Nephron (organoid): ENCODE results near the gene ATRAID.

Experiments used
- H3K27ac Mint-ChIP-seq, 3 experiments: 2 replicates each; pipeline ENCODE4 v1.8.0; 2020; ENCODE audit warnings: mixed read lengths in 3 of 3, mild to moderate bottlenecking in 2 of 3, moderate library complexity in 1 of 3
- H3K27me3 Mint-ChIP-seq: 2 replicates; pipeline ENCODE4 v1.8.0; 2021; ENCODE audit warnings: low read depth, mild to moderate bottlenecking, moderate library complexity, mixed read lengths
- H3K36me3 Mint-ChIP-seq: 2 replicates; pipeline ENCODE4 v1.8.0; 2020; ENCODE audit warnings: low read depth, mixed read lengths
- H3K4me1 Mint-ChIP-seq: 2 replicates; pipeline ENCODE4 v1.8.0; 2020; ENCODE audit warnings: mixed read lengths
- H3K4me3 Mint-ChIP-seq, 3 experiments: 2 replicates each; pipeline ENCODE4 v1.8.0; 2020; ENCODE audit warnings: mild to moderate bottlenecking in 3 of 3, mixed read lengths in 3 of 3, moderate library complexity in 2 of 3
- H3K9me3 Mint-ChIP-seq: 2 replicates; pipeline ENCODE4 v1.8.0; 2020; ENCODE audit warnings: mixed read lengths
- TF ChIP-seq, protein P1 (sequence below), 3 experiments: fragments of 200-600 bp; sonication (generic); IDR thresholded peaks; one replicate each; pipeline ENCODE4 v1.5.0; 2021; ENCODE audit warnings: antibody characterized with exemption in 3 of 3; ENCODE audit not compliant: unreplicated experiment in 3 of 3

ATRAID gene

DNA sequence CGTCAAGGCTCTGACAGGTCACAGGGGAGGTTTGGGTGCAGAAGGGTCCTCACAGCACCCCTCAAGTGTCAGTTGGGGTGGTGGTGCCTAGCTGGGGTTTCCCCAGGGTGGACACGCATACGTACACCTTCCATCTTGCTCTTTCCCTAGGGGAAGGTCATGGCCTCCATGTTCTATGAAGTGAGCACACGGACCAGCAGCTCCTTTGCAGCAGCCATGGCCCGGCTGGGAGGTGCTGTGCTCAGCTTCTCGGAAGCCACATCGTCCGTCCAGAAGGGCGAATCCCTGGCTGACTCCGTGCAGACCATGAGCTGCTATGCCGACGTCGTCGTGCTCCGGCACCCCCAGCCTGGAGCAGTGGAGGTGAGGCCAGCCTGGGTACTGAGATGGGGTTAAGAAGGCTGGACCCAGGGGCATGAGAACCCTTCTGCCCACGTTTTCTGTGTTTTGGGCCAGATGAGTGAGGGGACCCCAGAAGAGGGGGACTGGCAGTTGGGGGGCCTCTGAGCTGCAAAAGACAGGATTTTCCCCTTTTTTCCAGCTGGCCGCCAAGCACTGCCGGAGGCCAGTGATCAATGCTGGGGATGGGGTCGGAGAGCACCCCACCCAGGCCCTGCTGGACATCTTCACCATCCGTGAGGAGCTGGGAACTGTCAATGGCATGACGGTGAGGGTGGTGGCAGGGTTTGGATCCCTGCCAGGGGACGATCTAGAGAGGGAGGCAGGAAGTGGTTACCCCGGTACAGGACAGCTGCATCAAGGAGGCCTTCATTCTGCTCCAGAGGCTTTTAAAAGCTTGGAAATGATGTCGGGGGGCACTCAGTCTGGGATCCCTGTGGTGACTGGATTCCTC lies 30.1 kb downstream of the ATRAID start:
- no peaks in the 10 kb centered on the region for H3K9me3 Mint-ChIP-seq
- H3K36me3 Mint-ChIP-seq = peaks cover 56% of the 10 kb centered on the region
- H3K4me1 Mint-ChIP-seq = no peaks in the 10 kb centered on the region
- no peak overlapping the region for H3K27ac Mint-ChIP-seq
- H3K4me3 Mint-ChIP-seq = no peak overlapping the region
- TF ChIP-seq, protein P1, sequence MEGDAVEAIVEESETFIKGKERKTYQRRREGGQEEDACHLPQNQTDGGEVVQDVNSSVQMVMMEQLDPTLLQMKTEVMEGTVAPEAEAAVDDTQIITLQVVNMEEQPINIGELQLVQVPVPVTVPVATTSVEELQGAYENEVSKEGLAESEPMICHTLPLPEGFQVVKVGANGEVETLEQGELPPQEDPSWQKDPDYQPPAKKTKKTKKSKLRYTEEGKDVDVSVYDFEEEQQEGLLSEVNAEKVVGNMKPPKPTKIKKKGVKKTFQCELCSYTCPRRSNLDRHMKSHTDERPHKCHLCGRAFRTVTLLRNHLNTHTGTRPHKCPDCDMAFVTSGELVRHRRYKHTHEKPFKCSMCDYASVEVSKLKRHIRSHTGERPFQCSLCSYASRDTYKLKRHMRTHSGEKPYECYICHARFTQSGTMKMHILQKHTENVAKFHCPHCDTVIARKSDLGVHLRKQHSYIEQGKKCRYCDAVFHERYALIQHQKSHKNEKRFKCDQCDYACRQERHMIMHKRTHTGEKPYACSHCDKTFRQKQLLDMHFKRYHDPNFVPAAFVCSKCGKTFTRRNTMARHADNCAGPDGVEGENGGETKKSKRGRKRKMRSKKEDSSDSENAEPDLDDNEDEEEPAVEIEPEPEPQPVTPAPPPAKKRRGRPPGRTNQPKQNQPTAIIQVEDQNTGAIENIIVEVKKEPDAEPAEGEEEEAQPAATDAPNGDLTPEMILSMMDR (IDR thresholded peaks at IDR 0.05; ENCODE audit: unreplicated experiment in 3 of 3) = no peak
- no peaks in the 10 kb centered on the region for H3K27me3 Mint-ChIP-seq

DNA sequence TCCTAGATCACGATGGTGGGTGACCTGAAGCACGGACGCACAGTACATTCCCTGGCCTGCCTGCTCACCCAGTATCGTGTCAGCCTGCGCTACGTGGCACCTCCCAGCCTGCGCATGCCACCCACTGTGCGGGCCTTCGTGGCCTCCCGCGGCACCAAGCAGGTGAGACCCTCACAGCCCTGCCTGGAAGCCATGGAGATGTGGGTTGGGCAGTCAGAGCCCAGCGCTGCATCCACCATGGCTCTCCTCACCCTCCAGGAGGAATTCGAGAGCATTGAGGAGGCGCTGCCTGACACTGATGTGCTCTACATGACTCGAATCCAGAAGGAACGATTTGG lies 30.7 kb downstream of the ATRAID start:
- Mint-ChIP-seq H3K27me3 (no peaks in the 10 kb centered on the region), H3K4me3 (no peak overlapping the region), H3K9me3 (no peaks in the 10 kb centered on the region), H3K36me3 (peaks cover 50% of the 10 kb centered on the region), H3K27ac (no peak overlapping the region), H3K4me1 (peaks cover 3% of the 10 kb centered on the region)
- TF ChIP-seq, protein P1 (IDR thresholded peaks at IDR 0.05; ENCODE audit: unreplicated experiment in 3 of 3) = no peak

DNA sequence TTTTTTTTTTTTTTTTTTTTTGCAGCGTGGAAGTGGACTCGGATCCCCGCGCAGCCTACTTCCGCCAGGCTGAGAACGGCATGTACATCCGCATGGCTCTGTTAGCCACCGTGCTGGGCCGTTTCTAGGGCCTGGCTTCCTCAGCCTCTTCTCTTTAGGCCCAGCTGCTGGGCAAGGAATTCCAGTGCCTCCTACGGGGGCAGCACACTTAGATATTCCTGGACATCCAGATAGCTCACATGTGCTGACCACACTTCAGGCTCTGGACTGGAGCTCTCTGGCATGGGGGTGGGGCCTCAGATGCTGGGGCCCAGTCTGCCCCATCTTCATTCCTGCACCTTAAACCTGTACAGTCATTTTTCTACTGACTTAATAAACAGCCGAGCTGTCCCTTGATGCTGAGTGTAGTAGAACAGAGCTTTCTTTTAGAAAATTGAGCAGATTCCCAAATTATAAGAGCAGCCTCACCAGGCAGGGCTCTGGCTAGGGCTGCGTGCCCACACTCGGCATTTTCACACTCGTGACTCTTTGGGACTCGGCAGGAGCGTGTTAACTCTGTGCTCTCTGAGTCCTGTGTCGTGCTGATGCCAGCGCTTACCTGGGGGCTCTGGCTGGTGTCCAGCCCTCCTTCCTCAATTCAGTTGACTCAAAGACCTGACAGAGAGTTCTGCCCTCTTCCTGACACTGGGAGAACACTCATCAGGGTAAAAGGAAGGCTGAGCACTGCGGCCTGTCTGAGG lies 31.7 kb downstream of the ATRAID start:
- TF ChIP-seq, protein P1 (IDR thresholded peaks at IDR 0.05; ENCODE audit: unreplicated experiment in 3 of 3) = no peak
- Mint-ChIP-seq H3K9me3 (no peaks in the 10 kb centered on the region), H3K27ac (no peak overlapping the region), H3K4me1 (peaks cover 11% of the 10 kb centered on the region), H3K4me3 (no peak overlapping the region), H3K36me3 (peaks cover 40% of the 10 kb centered on the region), H3K27me3 (no peaks in the 10 kb centered on the region)

DNA sequence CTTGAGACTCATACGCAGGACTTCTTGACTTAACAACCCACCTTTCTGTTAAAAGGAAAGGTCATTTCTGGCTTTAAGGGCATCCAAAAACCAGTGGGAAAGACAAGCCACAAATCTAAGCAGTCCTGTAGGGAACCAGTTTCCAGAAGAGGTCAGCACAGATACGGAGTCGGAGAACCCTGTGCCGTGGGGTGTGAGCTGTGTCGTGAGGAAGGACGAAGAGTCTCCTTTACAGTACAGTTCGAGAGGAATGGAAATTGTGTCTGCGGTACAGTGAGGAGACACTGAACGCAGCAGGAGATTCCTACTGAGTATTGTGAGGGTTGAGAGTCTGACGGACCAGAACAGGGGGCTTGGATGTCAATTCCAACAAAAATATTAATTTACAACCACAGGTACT lies 33.3 kb downstream of the ATRAID start:
- no peak overlapping the region for H3K4me3 Mint-ChIP-seq
- no peaks in the 10 kb centered on the region for H3K9me3 Mint-ChIP-seq
- H3K27me3 Mint-ChIP-seq = no peaks in the 10 kb centered on the region
- peaks cover 30% of the 10 kb centered on the region for H3K36me3 Mint-ChIP-seq
- TF ChIP-seq, protein P1 (IDR thresholded peaks at IDR 0.05; ENCODE audit: unreplicated experiment in 3 of 3) = no peak
- no peak overlapping the region for H3K27ac Mint-ChIP-seq
- peaks cover 20% of the 10 kb centered on the region for H3K4me1 Mint-ChIP-seq

DNA sequence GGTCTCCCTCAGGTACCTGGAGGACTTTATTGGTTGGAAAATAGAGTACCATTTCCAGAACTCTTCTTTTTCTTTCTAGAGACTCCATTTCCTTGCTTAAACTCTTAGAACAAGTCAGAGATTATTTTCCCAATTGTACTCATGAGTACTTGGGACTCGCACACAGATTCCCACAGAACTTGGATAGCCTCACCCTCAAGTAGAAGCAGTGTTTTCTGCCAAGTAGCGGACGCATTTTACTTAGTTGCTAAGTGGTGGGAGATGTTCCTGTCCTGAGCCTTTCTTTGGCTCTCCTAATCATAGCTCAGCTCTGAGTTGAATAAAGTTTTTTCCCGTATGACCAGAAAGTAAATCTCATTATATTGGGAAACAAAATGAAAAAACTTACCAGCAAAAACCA lies 33.8 kb downstream of the ATRAID start:
- Mint-ChIP-seq H3K27ac (no peak overlapping the region), H3K4me3 (no peak overlapping the region), H3K36me3 (peaks cover 25% of the 10 kb centered on the region)

More for the DNA sequence above, 33.8 kb downstream of the ATRAID start:
- Mint-ChIP-seq H3K4me1 (peaks cover 20% of the 10 kb centered on the region), H3K9me3 (no peaks in the 10 kb centered on the region), H3K27me3 (no peaks in the 10 kb centered on the region)
- TF ChIP-seq, protein P1 (IDR thresholded peaks at IDR 0.05; ENCODE audit: unreplicated experiment in 3 of 3) = no peak
